HepG2 (cell line): ENCODE measurements around the gene GTF3C5. TPM values are rescaled to one million over a fixed set of nuclear protein-coding genes. Genes with fewer than 3 reads are reported as not detected.

Experiments used
- ATAC-seq: fragments of 200-7000 bp; cut with Tn5 transposase; 3 replicates; pipeline ENCODE4 v1.9.1; 2020; ENCODE audit warnings: mild to moderate bottlenecking, moderate library complexity
- BruUV-seq: library from RNA; stranded (reverse); fragments of 400-500 nt; replicated peaks from 2 replicates; lab custom pipeline; 2021; lab: Mats Ljungman, UMichigan
- CTCF ChIA-PET: fragments of 300-600 bp; formaldehyde crosslinking; extraction: SDS; loops from one replicate; lab custom pipeline; 2021; ENCODE audit warnings: low total read pairs, inconsistent platforms, low intra/inter-chr PET ratio; lab: Yijun Ruan, JAX
- POLR2A ChIA-PET: fragments of 350-600 bp; sonication (Branson Sonifier 250); formaldehyde crosslinking; loops from one replicate; lab custom pipeline; 2020; ENCODE audit warnings: antibody characterized with exemption, inconsistent platforms; lab: Yijun Ruan, JAX
- DNase-seq: peaks from one replicate; pipeline ENCODE4 v3.0.0-alpha.2; 2015; ENCODE audit warnings: low spot score
- FAIRE-seq: peaks from 3 replicates; lab custom pipeline; 2011; peaks lifted over from hg19 to GRCh38; lab: Jason Lieb, UNC
- H2AFZ ChIP-seq: one replicate; pipeline ENCODE4 v1.6.1; 2011; ENCODE audit warnings: low read length, inconsistent platforms
- H3K27ac ChIP-seq: fragments of 300-600 bp; 3 replicates; pipeline ENCODE4 v1.8.0; 2011; ENCODE audit warnings: mixed run types, mild to moderate bottlenecking, mixed read lengths, low read length, inconsistent platforms; ENCODE audit not compliant: insufficient read depth; ENCODE audit errors: extremely low read length
- H3K27me3 ChIP-seq, 2 experiments: fragments of 200-600 bp in 1 of 2; 2 replicates in 1 of 2; 3 replicates in 1 of 2; pipeline versions ENCODE4 v1.6.0 to v1.8.0; 2011; ENCODE audit warnings: low read length in 2 of 2, mild to moderate bottlenecking in 2 of 2, moderate library complexity in 2 of 2, inconsistent platforms in 1 of 2; ENCODE audit not compliant: insufficient read depth in 2 of 2, control insufficient read depth in 1 of 2
- H3K36me3 ChIP-seq, 2 experiments: fragments of 200-600 bp in 1 of 2; replicated peaks in 1 of 2; 2 replicates in 1 of 2; 3 replicates in 1 of 2; pipeline versions ENCODE4 v1.5.1 to v1.8.0; 2011; ENCODE audit warnings: low read length in 2 of 2, inconsistent platforms in 1 of 2; ENCODE audit not compliant: insufficient read depth in 2 of 2, control insufficient read depth in 1 of 2
- H3K4me1 ChIP-seq: 2 replicates; pipeline ENCODE4 v1.5.1; 2012; ENCODE audit warnings: low read length, inconsistent platforms; ENCODE audit not compliant: insufficient read depth
- H3K4me2 ChIP-seq: 2 replicates; pipeline ENCODE4 v1.6.0; 2011; ENCODE audit warnings: low read depth, low read length, inconsistent platforms
- H3K4me3 ChIP-seq, 3 experiments: fragments of 200-600 bp in 1 of 3; sonication (generic), shearing (Covaris generic) in 1 of 3; replicated peaks in 1 of 3; 2 replicates each; pipeline ENCODE4 v1.5.1; 2011 to 2016; ENCODE audit warnings: low read length in 3 of 3, inconsistent platforms in 2 of 3, low read depth in 2 of 3, mild to moderate bottlenecking in 2 of 3, control low read depth in 1 of 3, mixed read lengths in 1 of 3; ENCODE audit not compliant: insufficient read depth in 1 of 3
- H3K79me2 ChIP-seq: one replicate; pipeline ENCODE4 v1.6.1; 2011; ENCODE audit warnings: low read length, inconsistent platforms; ENCODE audit not compliant: insufficient read depth
- H3K9ac ChIP-seq: 2 replicates; pipeline ENCODE4 v1.6.0; 2011; ENCODE audit warnings: mild to moderate bottlenecking, low read depth, low read length, inconsistent platforms; ENCODE audit not compliant: insufficient read depth
- H3K9me3 ChIP-seq: 2 replicates; pipeline ENCODE4 v1.5.1; 2012; ENCODE audit warnings: mild to moderate bottlenecking, low read length
- H4K20me1 ChIP-seq: 2 replicates; pipeline ENCODE4 v1.6.0; 2011; ENCODE audit warnings: inconsistent platforms, mild to moderate bottlenecking, low read length, moderate library complexity; ENCODE audit not compliant: insufficient read depth
- ATRX ChIP-seq: sonication (generic); formaldehyde crosslinking; IDR thresholded peaks from 2 replicates; pipeline ENCODE4 v1.4.0; 2020; ENCODE audit warnings: missing genetic modification reagents, borderline replicate concordance
- CEBPB ChIP-seq: IDR thresholded peaks from 2 replicates; pipeline ENCODE4 v1.6.1; 2011; ENCODE audit warnings: low read depth, low read length, improper control_type of control experiment, borderline replicate concordance
- HNRNPUL1 ChIP-seq: fragments of 200-400 bp; formaldehyde crosslinking; IDR thresholded peaks from 2 replicates; pipeline ENCODE4 v1.6.1; 2017; ENCODE audit warnings: low read depth, mild to moderate bottlenecking, low read length, moderate library complexity
- NFYB ChIP-seq: sonication (generic); formaldehyde crosslinking; IDR thresholded peaks from 2 replicates; pipeline ENCODE4 v1.4.0; 2020; ENCODE audit warnings: missing genetic modification reagents
- RCOR2 ChIP-seq: IDR thresholded peaks from 2 replicates; pipeline ENCODE4 v1.6.1; 2016; ENCODE audit warnings: missing biosample characterization, missing genetic modification reagents
- ZNF138 ChIP-seq: sonication (generic); formaldehyde crosslinking; IDR thresholded peaks from 2 replicates; pipeline ENCODE4 v1.5.0; 2020; ENCODE audit warnings: mild to moderate bottlenecking, low read depth, missing genetic modification reagents
- ZNF317 ChIP-seq: sonication (generic); formaldehyde crosslinking; IDR thresholded peaks from 2 replicates; pipeline ENCODE4 v1.5.0; 2020; ENCODE audit warnings: mild to moderate bottlenecking, missing genetic modification reagents
- ZNF441 ChIP-seq: sonication (generic); formaldehyde crosslinking; IDR thresholded peaks from 2 replicates; pipeline ENCODE4 v1.7.0; 2021; ENCODE audit warnings: missing genetic modification reagents, borderline replicate concordance
- ZNF724P ChIP-seq: sonication (generic); formaldehyde crosslinking; IDR thresholded peaks from 2 replicates; pipeline ENCODE4 v1.8.0; 2022; ENCODE audit warnings: missing genetic modification reagents, borderline replicate concordance
- WGBS: methylation state at CpG from one replicate; pipeline ENCODE4 v1.1.6; 2017; ENCODE audit warnings: low lambda C conversion rate; 5-methylcytosine and 5-hydroxymethylcytosine counted together
- in situ Hi-C: cut with HindIII; loops from 2 replicates; pipeline ENCODE4 v1.10.0; 2017; ENCODE audit warnings: low pct_unique_long_range_greater_than_20kb; ENCODE audit not compliant: extremely low pct_ligation_motif_present
- intact Hi-C: fragments of 100-400 bp; cut with micrococcal nuclease; formaldehyde crosslinking; loops from one replicate; pipeline ENCODE4 v1.10.0; 2022; ENCODE audit not compliant: unreplicated experiment
- polyA plus RNA-seq, 8 experiments: library from polyadenylated mRNA; depleted of rRNA in 3 of 8; stranded (reverse) in 7 of 8; unstranded in 1 of 8; fragments of >200 nt; fragmentation: Illumina TruSeq in 4 of 8; extraction: Trizol in 4 of 8; gene quantifications; 2 replicates each; pipeline versions ENCODE4 v1.2.1 to v1.2.3, GENCODE V29; 2011 to 2016; ENCODE audit warnings: low read depth in 4 of 8, missing spikeins in 1 of 8, mixed read lengths in 1 of 8; ENCODE audit not compliant: insufficient read depth in 1 of 8
- total RNA-seq, 5 experiments: library from RNA; depleted of rRNA; stranded (reverse); fragments of >200 nt; fragmentation: Illumina TruSeq; extraction: Trizol; gene quantifications; 2 replicates each; pipeline ENCODE4 v1.2.3, GENCODE V29; 2016; ENCODE audit warnings: low read depth in 1 of 5
- TF ChIP-seq, protein P1 (sequence below): sonication (generic); formaldehyde crosslinking; IDR thresholded peaks from 2 replicates; pipeline ENCODE4 v1.4.0; 2020; ENCODE audit warnings: missing genetic modification reagents, mild to moderate bottlenecking, borderline replicate concordance
- TF ChIP-seq, protein P2 (sequence below): sonication (generic); formaldehyde crosslinking; IDR thresholded peaks from 2 replicates; pipeline ENCODE4 v1.5.1; 2020; ENCODE audit warnings: missing genetic modification reagents, mild to moderate bottlenecking, borderline replicate concordance

Gene GTF3C5
- total and polyA plus RNA-seq, 2 of the 13 experiments (the other 11 are each of a cell fraction or from before 2014, with no cell fraction given): 66.9 to 92.6 TPM

DNA sequence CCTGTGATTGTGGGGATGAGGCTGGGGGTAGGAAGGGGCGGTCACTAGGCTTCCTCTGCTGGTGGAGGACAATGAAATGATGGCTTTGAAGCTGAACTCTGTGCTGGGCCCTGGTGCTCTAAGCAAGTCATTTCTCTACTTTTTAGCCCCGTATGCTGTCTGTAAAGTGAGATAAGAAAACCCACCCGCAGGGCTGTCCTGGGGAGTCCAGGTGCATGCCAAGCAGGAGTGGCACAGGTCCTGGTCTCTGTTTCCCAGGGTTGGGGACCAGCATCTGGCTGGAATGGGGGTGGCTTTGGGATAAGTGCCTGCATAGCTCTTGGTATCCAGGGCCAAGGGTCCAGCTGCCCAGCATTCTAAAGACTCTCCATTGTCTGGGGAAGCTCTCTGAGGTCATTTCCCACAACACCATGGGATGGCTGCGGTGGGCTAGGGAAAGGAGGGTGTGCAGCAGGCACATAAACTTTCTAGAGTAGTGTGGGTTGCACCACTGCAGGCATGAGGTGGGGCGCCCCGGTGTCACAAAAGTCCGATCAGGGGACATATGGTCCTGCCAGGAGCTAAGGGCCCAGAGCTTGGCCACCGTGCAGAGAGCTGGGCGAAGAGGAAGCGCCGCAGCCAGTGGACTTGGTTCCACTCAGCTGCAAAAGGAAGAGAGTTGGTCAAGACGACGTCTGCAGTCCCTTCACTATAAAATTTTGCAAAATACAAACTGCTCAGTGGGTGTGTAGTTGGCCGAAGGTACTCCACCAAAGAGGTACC lies 25.6 kb upstream of the GTF3C5 start (continued):
- no peak for TF ChIP-seq RCOR2 (CRISPR knock-in tag)
- no peak for TF ChIP-seq ZNF317

DNA sequence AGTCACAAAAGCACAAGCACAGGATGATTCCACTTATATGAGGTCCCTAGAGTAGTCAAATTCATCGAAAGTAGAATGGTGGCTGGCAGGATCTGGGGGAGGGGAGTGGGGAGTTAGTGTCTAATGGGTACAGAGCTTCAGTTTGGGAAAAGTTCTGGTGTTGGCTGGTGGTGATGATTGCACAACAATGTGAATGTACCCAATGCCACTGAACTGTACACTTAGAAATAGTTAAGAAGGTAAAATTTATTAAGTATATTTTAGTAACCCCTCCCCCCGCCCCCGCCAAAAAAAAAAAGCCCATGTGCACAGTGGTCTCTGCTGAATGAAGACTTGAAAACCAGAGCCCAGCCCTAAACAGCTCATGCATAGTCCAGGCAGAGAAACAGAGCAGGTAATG lies 24.8 kb upstream of the GTF3C5 start:
- peaks cover 8 to 33% of the 10 kb centered on the region in 2 experiments; a peak in 4 of 5 replicates for H3K27me3 ChIP-seq
- no peak for ATAC-seq
- no peak for DNase-seq
- ChIA-PET CTCF (no interaction called here), POLR2A (no interaction called here)
- no peak overlapping the region for H3K4me2 ChIP-seq
- BruUV-seq: no TSS peak
- H3K79me2 ChIP-seq: no peaks in the 10 kb centered on the region
- no peak overlapping the region for H3K9ac ChIP-seq
- H3K36me3 ChIP-seq: no peaks in the 10 kb centered on the region
- in situ Hi-C loops: no loop called here
- H3K9me3 ChIP-seq: no peaks in the 10 kb centered on the region
- WGBS: 5% methylated on average over 3 of the region's 3 CpGs
- FAIRE-seq: no peak
- TF ChIP-seq CEBPB (peak; percentile 53), ATRX (no peak)
- TF ChIP-seq, all 625 proteins: peak for 1
- H3K4me3 ChIP-seq: no peak overlapping the region
- H3K27ac ChIP-seq: no peak overlapping the region
- no peaks in the 10 kb centered on the region for H4K20me1 ChIP-seq
- no peaks in the 10 kb centered on the region; the same call in 1 of the 2 replicates for H3K4me1 ChIP-seq
- H2AFZ ChIP-seq: no peak overlapping the region
- intact Hi-C loops: no loop called here

DNA sequence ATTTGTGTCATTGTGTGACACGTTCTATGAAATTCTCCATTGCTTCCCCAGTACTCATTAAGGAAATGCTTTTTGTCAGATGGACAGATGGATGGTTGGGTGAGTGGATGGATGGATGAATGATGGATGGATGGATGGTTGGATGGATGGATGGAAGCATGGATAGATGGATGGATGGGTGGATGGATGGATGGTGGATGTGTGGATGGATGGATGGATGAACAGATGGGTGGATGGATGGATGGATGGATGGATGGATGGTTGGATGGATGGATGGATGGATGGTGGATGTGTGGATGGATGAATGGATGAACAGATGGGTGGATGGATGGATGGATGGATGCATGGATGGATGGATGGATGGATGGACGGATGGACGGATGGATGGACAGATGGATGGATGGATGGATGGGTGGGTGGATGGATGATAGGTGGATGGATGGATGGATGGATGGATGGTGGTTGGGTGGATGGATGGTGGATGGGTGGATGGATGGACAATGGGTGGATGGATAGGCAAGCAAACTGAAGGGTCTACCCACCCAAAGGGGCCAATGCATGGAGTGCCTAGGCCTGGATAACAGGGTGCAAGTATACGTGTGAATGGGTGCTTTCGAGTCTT lies 24.0 kb upstream of the GTF3C5 start:
- 51% methylated on average over 4 of the region's 5 CpGs for WGBS
- Histone ChIP-seq H3K4me3 (no peak overlapping the region), H3K79me2 (no peaks in the 10 kb centered on the region), H3K27me3 (peaks cover 8 to 32% of the 10 kb centered on the region in 2 experiments; a peak in 4 of 5 replicates), H3K9ac (no peak overlapping the region), H2AFZ (no peak overlapping the region), H3K36me3 (no peaks in the 10 kb centered on the region), H3K4me2 (no peak overlapping the region), H3K27ac (no peak overlapping the region), H3K9me3 (no peaks in the 10 kb centered on the region), H3K4me1 (no peaks in the 10 kb centered on the region; the same call in 1 of the 2 replicates), H4K20me1 (no peaks in the 10 kb centered on the region)
- no TSS peak for BruUV-seq
- ATAC-seq: no peak
- FAIRE-seq: no peak
- no peak for DNase-seq
- intact Hi-C loops (no loop called here), in situ Hi-C loops (no loop called here)
- CTCF ChIA-PET: no interaction called here
- POLR2A ChIA-PET: no interaction called here
- no peak for TF ChIP-seq ZNF441 (CRISPR knock-in tag)
- TF ChIP-seq, protein P1, sequence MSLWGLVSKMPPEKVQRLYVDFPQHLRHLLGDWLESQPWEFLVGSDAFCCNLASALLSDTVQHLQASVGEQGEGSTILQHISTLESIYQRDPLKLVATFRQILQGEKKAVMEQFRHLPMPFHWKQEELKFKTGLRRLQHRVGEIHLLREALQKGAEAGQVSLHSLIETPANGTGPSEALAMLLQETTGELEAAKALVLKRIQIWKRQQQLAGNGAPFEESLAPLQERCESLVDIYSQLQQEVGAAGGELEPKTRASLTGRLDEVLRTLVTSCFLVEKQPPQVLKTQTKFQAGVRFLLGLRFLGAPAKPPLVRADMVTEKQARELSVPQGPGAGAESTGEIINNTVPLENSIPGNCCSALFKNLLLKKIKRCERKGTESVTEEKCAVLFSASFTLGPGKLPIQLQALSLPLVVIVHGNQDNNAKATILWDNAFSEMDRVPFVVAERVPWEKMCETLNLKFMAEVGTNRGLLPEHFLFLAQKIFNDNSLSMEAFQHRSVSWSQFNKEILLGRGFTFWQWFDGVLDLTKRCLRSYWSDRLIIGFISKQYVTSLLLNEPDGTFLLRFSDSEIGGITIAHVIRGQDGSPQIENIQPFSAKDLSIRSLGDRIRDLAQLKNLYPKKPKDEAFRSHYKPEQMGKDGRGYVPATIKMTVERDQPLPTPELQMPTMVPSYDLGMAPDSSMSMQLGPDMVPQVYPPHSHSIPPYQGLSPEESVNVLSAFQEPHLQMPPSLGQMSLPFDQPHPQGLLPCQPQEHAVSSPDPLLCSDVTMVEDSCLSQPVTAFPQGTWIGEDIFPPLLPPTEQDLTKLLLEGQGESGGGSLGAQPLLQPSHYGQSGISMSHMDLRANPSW (CRISPR knock-in tag): no peak
- TF ChIP-seq, protein P2, sequence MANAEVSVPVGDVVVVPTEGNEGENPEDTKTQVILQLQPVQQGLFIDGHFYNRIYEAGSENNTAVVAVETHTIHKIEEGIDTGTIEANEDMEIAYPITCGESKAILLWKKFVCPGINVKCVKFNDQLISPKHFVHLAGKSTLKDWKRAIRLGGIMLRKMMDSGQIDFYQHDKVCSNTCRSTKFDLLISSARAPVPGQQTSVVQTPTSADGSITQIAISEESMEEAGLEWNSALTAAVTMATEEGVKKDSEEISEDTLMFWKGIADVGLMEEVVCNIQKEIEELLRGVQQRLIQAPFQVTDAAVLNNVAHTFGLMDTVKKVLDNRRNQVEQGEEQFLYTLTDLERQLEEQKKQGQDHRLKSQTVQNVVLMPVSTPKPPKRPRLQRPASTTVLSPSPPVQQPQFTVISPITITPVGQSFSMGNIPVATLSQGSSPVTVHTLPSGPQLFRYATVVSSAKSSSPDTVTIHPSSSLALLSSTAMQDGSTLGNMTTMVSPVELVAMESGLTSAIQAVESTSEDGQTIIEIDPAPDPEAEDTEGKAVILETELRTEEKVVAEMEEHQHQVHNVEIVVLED (CRISPR knock-in tag): no peak
- TF ChIP-seq ZNF724P: no peak
- no peak for TF ChIP-seq ZNF138 (CRISPR knock-in tag)
- no peak for TF ChIP-seq HNRNPUL1
- TF ChIP-seq NFYB (CRISPR knock-in tag): no peak
